ENCODE results near the gene ORMDL1. TPM values are rescaled to one million over a fixed set of nuclear protein-coding genes. Genes with fewer than 3 reads are reported as not detected.
A peak's percentile ranks its signal among the peaks of the same experiment; 100 is the strongest.

The ORMDL1 gene
- total and polyA plus RNA-seq, 2 of the 4 experiments (the other 2 are of a cell fraction): 35.8 to 66.8 TPM

DNA sequence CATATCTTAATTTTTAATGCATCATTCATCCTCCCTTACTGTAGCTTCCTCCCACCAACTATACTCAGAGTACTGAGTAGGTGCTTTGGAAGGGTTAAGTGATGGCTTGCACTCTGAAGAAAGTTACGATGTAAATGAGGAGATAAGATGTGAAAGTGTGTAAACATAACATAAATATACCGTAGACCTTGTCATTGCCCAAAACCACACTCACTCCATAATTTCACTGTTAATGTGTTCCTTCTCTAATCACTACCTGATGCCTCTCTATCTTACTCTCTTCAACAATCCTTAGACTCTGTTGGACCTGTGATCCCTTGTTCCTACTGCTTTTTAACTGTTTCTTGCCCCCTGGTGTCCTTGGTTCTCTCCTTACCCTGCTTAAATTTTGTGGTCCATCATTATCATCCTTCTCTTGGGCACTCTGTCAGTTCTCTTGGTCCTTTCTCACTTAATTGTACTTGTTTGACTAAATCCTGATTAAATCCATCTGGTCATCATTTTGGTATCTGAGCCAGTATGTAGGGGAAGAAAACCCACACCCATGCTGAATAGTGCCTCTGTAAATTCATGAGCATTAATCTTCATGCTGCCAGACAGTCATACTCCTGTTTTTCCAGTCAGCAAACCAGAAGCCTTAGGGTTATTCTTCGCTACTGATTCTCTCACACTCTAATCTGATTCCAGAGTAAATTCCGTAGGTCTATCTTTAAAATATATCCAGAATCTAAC lies 45.1 kb upstream of the ORMDL1 start:
- no peak overlapping the region for H3K23ac ChIP-seq (ENCODE audit: low read depth, low read length)
- no peak overlapping the region for H3K4me2 ChIP-seq (ENCODE audit: low read depth, low read length)
- ATAC-seq (ENCODE audit: low read depth): no peak
- H3K4me3 ChIP-seq (ENCODE audit: insufficient read depth, low read depth, low read length): no peak overlapping the region
- H3K9ac ChIP-seq (ENCODE audit: low read depth, low read length): no peak overlapping the region
- H3K79me1 ChIP-seq (ENCODE audit: low read depth in 1 of 2, low read length in 2 of 2): no peaks in the 10 kb centered on the region; a peak in 1 of 4 replicates
- dilution Hi-C loops (cut with HindIII; ENCODE audit: low sequenced_read_pairs, unreplicated experiment): no loop called here
- H3K27ac ChIP-seq (ENCODE audit: insufficient read depth, low read length): no peak overlapping the region
- H2AK5ac ChIP-seq (ENCODE audit: low read depth, low read length): 0 out of 2 replicates have a peak overlapping the region, but pooled peaks have one; percentile 23
- peak; percentile 43 for DNase-seq
- no peak overlapping the region for H4K5ac ChIP-seq (ENCODE audit: low read depth, low read length)
- ChIA-PET POLR2A (ENCODE audit: unreplicated experiment) (no interaction called here), CTCF (no interaction called here)
- no peak overlapping the region for H3K56ac ChIP-seq (ENCODE audit: extremely low read depth, insufficient read depth, low read length)
- BruUV-seq (replicated peaks): no TSS peak
- no peak overlapping the region for H3K14ac ChIP-seq (replicated peaks; ENCODE audit: low read depth, low read length)
- H4K8ac ChIP-seq (ENCODE audit: low read depth in 2 of 2, low read length in 2 of 2): 0 out of 4 replicates have a peak overlapping the region, but pooled peaks of 1 of the 2 experiments have one; percentile 4
- no peak overlapping the region for H4K91ac ChIP-seq (ENCODE audit: insufficient read depth, low read depth, low read length)
- intact Hi-C loops (cut with micrococcal nuclease): no loop called here
- in situ Hi-C loops (cut with MboI; ENCODE audit: low sequenced_read_pairs): no loop called here
- H2AFZ ChIP-seq (replicated peaks; ENCODE audit: low read length, poor library complexity): no peak overlapping the region
- no peak overlapping the region for H3K18ac ChIP-seq (ENCODE audit: low read depth, low read length)
- H2BK5ac ChIP-seq (ENCODE audit: low read depth, low read length, poor library complexity, severe bottlenecking): no peak overlapping the region
- no peak overlapping the region for H2BK120ac ChIP-seq (ENCODE audit: low read depth, low read length)
- H2AK9ac ChIP-seq (replicated peaks; ENCODE audit: low read depth, low read length, poor library complexity): no peak overlapping the region
- H3K9me1 ChIP-seq (ENCODE audit: insufficient read depth, low read length): no peaks in the 10 kb centered on the region
- no peak overlapping the region for H2BK20ac ChIP-seq (ENCODE audit: low read depth, low read length)
- H3K9me3 ChIP-seq (ENCODE audit: control insufficient read depth, insufficient read depth, low read length): no peaks in the 10 kb centered on the region
- H3K36me3 ChIP-seq (ENCODE audit: control insufficient read depth, insufficient read depth, low read length): peaks cover 3% of the 10 kb centered on the region; the same call in 1 of the 2 replicates
- no peak overlapping the region for H3K4ac ChIP-seq (ENCODE audit: low read depth, low read length)
- no peaks in the 10 kb centered on the region; the same call in 1 of the 2 replicates for H3K4me1 ChIP-seq (ENCODE audit: control insufficient read depth, insufficient read depth, low read length)
- 80% methylated on average over 2 of the region's 4 CpGs; no CpG with 5 or more reads in 1 of the 2 experiments for WGBS, 2 experiments (ENCODE audit: extremely low coverage in 2 of 2, insufficient read length in 1 of 2)
- H3K27me3 ChIP-seq (ENCODE audit: control insufficient read depth, insufficient read depth, low read length): no peaks in the 10 kb centered on the region
- no peaks in the 10 kb centered on the region for H4K20me1 ChIP-seq (ENCODE audit: insufficient read depth, low read length)
- no peak for TF ChIP-seq CHD1 (IDR thresholded peaks at IDR 0.05; ENCODE audit: low read depth, low read length)
- no peak overlapping the region for H2BK15ac ChIP-seq (ENCODE audit: low read depth, low read length)

Measured in IMR-90 (cell line).